B cell (primary cell): ENCODE measurements around the gene KCNT2. TPM values are rescaled to one million over a fixed set of nuclear protein-coding genes. Genes with fewer than 3 reads are reported as not detected.

Source experiments
- ATAC-seq: fragments of 200-7000 bp; cut with Tn5 transposase; one replicate; pipeline ENCODE4 v1.10.0; 2021; ENCODE audit warnings: low read depth, mild to moderate bottlenecking, moderate number of reproducible peaks, moderate library complexity
- CTCF ChIA-PET: fragments of 350-600 bp; sonication (Branson Sonifier 250); formaldehyde crosslinking; loops from one replicate; lab custom pipeline; 2021; ENCODE audit warnings: antibody characterized with exemption, inconsistent platforms; lab: Charles Lee
- POLR2A ChIA-PET: fragments of 350-600 bp; sonication (Branson Sonifier 250); formaldehyde crosslinking; loops from one replicate; lab custom pipeline; 2021; ENCODE audit warnings: antibody characterized with exemption; lab: Charles Lee
- DNase-seq: peaks from one replicate; pipeline ENCODE4 v3.0.0; 2013
- H2AFZ ChIP-seq: 2 replicates; pipeline ENCODE4 v1.6.1; 2012; ENCODE audit warnings: mild to moderate bottlenecking, low read depth, low read length; ENCODE audit not compliant: insufficient read depth, poor library complexity, severe bottlenecking
- H3K27ac ChIP-seq, 2 donors: 1 replicate in 1 of 2; 2 replicates in 1 of 2; pipeline ENCODE4 v1.5.1; 2012 to 2013; ENCODE audit warnings: low read length in 2 of 2, mild to moderate bottlenecking in 2 of 2, moderate library complexity in 1 of 2
- H3K27me3 ChIP-seq, 4 experiments: fragments of 200-600 bp in 1 of 4; sonication (generic) in 1 of 4; replicated peaks in 1 of 4; 1 replicate in 2 of 4; 2 replicates in 2 of 4; pipeline versions ENCODE4 v1.6.1 to v1.7.0; 2013 to 2016; ENCODE audit warnings: low read length in 3 of 4, mild to moderate bottlenecking in 2 of 4, mixed read lengths in 1 of 4, moderate library complexity in 1 of 4; ENCODE audit not compliant: insufficient read depth in 4 of 4, control insufficient read depth in 3 of 4; ENCODE audit errors: control extremely low read depth in 1 of 4
- H3K36me3 ChIP-seq, 2 experiments: replicated peaks in 1 of 2; 1 replicate in 1 of 2; 2 replicates in 1 of 2; pipeline versions ENCODE4 v1.6.1 to v1.7.1; 2013; ENCODE audit warnings: low read length in 1 of 2; ENCODE audit not compliant: insufficient read depth in 2 of 2, control insufficient read depth in 1 of 2; ENCODE audit errors: control extremely low read depth in 1 of 2, extremely low read depth in 1 of 2
- H3K4me1 ChIP-seq, 2 donors: fragments of 200-600 bp in 1 of 2; sonication (generic) in 1 of 2; 1 replicate in 1 of 2; 2 replicates in 1 of 2; pipeline versions ENCODE4 v1.5.1 to v1.6.1; 2013 to 2017; ENCODE audit warnings: low read length in 2 of 2; ENCODE audit not compliant: control insufficient read depth in 2 of 2, insufficient read depth in 2 of 2
- H3K4me2 ChIP-seq: replicated peaks from 2 replicates; pipeline ENCODE3; 2012; ENCODE audit warnings: mild to moderate bottlenecking, low read depth, low read length; ENCODE audit not compliant: poor library complexity, severe bottlenecking
- H3K4me3 ChIP-seq, 5 experiments: fragments of 200-600 bp in 1 of 5; sonication (generic) in 1 of 5; 1 replicate in 3 of 5; 2 replicates in 2 of 5; pipeline versions ENCODE4 v1.5.1 to v1.7.0; 2011 to 2016; ENCODE audit warnings: low read length in 4 of 5, mild to moderate bottlenecking in 4 of 5, low read depth in 2 of 5, control low read depth in 1 of 5, moderate library complexity in 1 of 5; ENCODE audit not compliant: insufficient read depth in 1 of 5; ENCODE audit errors: control extremely low read depth in 1 of 5, extremely low read depth in 1 of 5
- H3K79me2 ChIP-seq: fragments of 200-600 bp; sonication (generic); one replicate; pipeline ENCODE4 v1.6.0; 2016; ENCODE audit warnings: low read length; ENCODE audit not compliant: control insufficient read depth, insufficient read depth
- H3K9ac ChIP-seq: fragments of 200-600 bp; sonication (generic); 2 replicates; pipeline ENCODE4 v1.6.1; 2017; ENCODE audit warnings: mild to moderate bottlenecking, low read length, moderate library complexity
- H3K9me3 ChIP-seq, 3 donors: one replicate each; pipeline versions ENCODE4 v1.6.1 to v1.7.1; 2013; ENCODE audit warnings: low read length in 2 of 3; ENCODE audit not compliant: control insufficient read depth in 2 of 3, insufficient read depth in 1 of 3; ENCODE audit errors: control extremely low read depth in 1 of 3
- H4K20me1 ChIP-seq: 2 replicates; pipeline ENCODE4 v1.6.0; 2012; ENCODE audit warnings: mild to moderate bottlenecking, low read length; ENCODE audit not compliant: insufficient read depth, control insufficient read depth, poor library complexity, severe bottlenecking
- H3K27ac Mint-ChIP-seq: one replicate; pipeline ENCODE4 v1.8.0; 2021; ENCODE audit warnings: mixed read lengths
- H3K27me3 Mint-ChIP-seq: one replicate; pipeline ENCODE4 v1.8.0; 2021; ENCODE audit warnings: mixed read lengths
- H3K4me1 Mint-ChIP-seq: one replicate; pipeline ENCODE4 v1.8.0; 2021; ENCODE audit warnings: mixed read lengths
- H3K4me3 Mint-ChIP-seq: one replicate; pipeline ENCODE4 v1.8.0; 2021; ENCODE audit warnings: mixed read lengths
- H3K9me3 Mint-ChIP-seq: one replicate; pipeline ENCODE4 v1.8.0; 2022; ENCODE audit warnings: mixed read lengths; ENCODE audit not compliant: insufficient read depth
- EZH2 ChIP-seq: IDR thresholded peaks from 2 replicates; pipeline ENCODE4 v1.6.1; 2012; ENCODE audit warnings: borderline replicate concordance, low read depth, mild to moderate bottlenecking, moderate library complexity, low read length; ENCODE audit not compliant: insufficient read depth, poor library complexity, severe bottlenecking
- WGBS: methylation state at CpG from one replicate; pipeline ENCODE4 v1.1.5; 2013; ENCODE audit warnings: missing lambda C conversion rate; ENCODE audit not compliant: insufficient coverage; 5-methylcytosine and 5-hydroxymethylcytosine counted together
- intact Hi-C: fragments of 100-400 bp; cut with micrococcal nuclease; formaldehyde crosslinking; loops from one replicate; pipeline ENCODE4 v1.10.0; 2022
- polyA plus RNA-seq: library from polyadenylated mRNA; depleted of rRNA; stranded (reverse); fragments of >200 nt; gene quantifications from 2 replicates; pipeline ENCODE4 v1.2.3, GENCODE V29; 2012
- total RNA-seq, 2 donors: library from RNA; stranded (reverse); fragments of 120-200 nt in 1 of 2; gene quantifications; 1 replicate in 1 of 2; 2 replicates in 1 of 2; pipeline versions ENCODE4 v1.2.3 to v1.2.4, GENCODE V29; 2013 to 2022
- TF ChIP-seq, protein P1 (sequence below): fragments of 200-600 bp; IDR thresholded peaks from one replicate; pipeline ENCODE4 v1.8.0; 2022; ENCODE audit warnings: antibody characterized with exemption, mild to moderate bottlenecking

Gene KCNT2
- total and polyA plus RNA-seq, 2 donors (not counting 1 experiment from before 2014, with no cell fraction given), result not detected

DNA sequence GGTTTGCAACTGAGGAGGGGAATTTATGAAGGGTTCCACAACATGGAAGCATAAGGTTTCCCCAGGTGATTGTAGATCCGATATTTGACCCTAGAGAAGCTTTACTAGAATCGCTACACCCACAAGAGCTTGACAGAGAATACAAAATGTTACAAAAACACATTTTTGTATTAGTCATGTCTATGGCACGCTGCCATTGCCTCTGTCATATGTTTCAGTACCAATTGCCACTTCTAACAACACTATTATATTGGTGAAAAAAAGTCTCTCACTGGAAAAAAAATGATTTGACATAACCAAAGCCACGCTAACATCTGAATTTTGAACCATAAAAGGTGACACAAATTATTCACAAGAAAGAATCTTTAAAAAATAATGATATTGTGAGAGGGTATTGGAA lies 214.5 kb downstream of the KCNT2 start:
- WGBS, result 100% methylated on average over 1 of the region's 4 CpGs
- ChIA-PET POLR2A (no interaction called here), CTCF (no interaction called here)
- no peak for DNase-seq
- H3K9ac ChIP-seq, result no peak overlapping the region
- Mint-ChIP-seq H3K27ac (no peak overlapping the region), H3K4me1 (no peaks in the 10 kb centered on the region), H3K27me3 (no peaks in the 10 kb centered on the region), H3K9me3 (no peaks in the 10 kb centered on the region), H3K4me3 (no peak overlapping the region)
- no peak overlapping the region for H3K27ac ChIP-seq
- no peaks in the 10 kb centered on the region for H4K20me1 ChIP-seq
- H3K9me3 ChIP-seq, result no peaks in the 10 kb centered on the region
- H2AFZ ChIP-seq, result no peak overlapping the region
- no peak for TF ChIP-seq EZH2
- TF ChIP-seq, protein P1, sequence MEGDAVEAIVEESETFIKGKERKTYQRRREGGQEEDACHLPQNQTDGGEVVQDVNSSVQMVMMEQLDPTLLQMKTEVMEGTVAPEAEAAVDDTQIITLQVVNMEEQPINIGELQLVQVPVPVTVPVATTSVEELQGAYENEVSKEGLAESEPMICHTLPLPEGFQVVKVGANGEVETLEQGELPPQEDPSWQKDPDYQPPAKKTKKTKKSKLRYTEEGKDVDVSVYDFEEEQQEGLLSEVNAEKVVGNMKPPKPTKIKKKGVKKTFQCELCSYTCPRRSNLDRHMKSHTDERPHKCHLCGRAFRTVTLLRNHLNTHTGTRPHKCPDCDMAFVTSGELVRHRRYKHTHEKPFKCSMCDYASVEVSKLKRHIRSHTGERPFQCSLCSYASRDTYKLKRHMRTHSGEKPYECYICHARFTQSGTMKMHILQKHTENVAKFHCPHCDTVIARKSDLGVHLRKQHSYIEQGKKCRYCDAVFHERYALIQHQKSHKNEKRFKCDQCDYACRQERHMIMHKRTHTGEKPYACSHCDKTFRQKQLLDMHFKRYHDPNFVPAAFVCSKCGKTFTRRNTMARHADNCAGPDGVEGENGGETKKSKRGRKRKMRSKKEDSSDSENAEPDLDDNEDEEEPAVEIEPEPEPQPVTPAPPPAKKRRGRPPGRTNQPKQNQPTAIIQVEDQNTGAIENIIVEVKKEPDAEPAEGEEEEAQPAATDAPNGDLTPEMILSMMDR, result no peak
- H3K4me3 ChIP-seq, result no peak overlapping the region
- no peak for ATAC-seq
- H3K4me1 ChIP-seq, result no peaks in the 10 kb centered on the region
- intact Hi-C loops, result no loop called here
- H3K36me3 ChIP-seq, result no peaks in the 10 kb centered on the region
- no peaks in the 10 kb centered on the region for H3K27me3 ChIP-seq
- H3K4me2 ChIP-seq, result no peak overlapping the region
- H3K79me2 ChIP-seq, result no peaks in the 10 kb centered on the region

DNA sequence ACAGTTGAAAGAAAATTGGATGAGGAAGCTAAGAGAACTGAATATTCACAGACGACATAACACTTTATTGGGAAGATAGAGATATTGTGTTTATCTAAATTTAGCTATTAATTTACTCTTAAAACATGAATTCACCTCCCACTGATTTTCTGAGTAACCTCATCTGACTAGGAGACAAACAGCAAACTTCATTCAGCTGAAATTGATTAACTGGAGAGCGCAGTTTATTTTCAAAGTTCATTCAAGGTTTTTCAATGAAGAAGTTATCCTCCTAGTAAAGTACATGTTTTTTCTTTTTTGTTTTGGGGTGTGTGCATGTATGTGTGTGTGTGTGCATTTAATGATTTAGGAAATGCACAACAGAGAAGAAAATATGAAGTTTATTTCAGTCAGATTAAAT lies 215.0 kb downstream of the KCNT2 start:
- no peaks in the 10 kb centered on the region for H4K20me1 ChIP-seq
- no peaks in the 10 kb centered on the region for H3K27me3 Mint-ChIP-seq
- TF ChIP-seq EZH2, result no peak
- TF ChIP-seq, protein P1, result no peak
- no peaks in the 10 kb centered on the region for H3K79me2 ChIP-seq
- WGBS, result no CpG with 5 or more reads among the region's 2 CpGs
- ChIA-PET CTCF (no interaction called here), POLR2A (no interaction called here)
- no peak overlapping the region for H3K9ac ChIP-seq
- H3K9me3 Mint-ChIP-seq, result no peaks in the 10 kb centered on the region
- no peak overlapping the region for H3K4me2 ChIP-seq
- H3K36me3 ChIP-seq, result no peaks in the 10 kb centered on the region
- H3K4me1 Mint-ChIP-seq, result no peaks in the 10 kb centered on the region
- no peak overlapping the region for H2AFZ ChIP-seq
- DNase-seq (no peak), ATAC-seq (no peak)
- no peak overlapping the region for H3K4me3 Mint-ChIP-seq
- H3K4me3 ChIP-seq, result no peak overlapping the region
- no peaks in the 10 kb centered on the region for H3K27me3 ChIP-seq
- H3K27ac ChIP-seq, result no peak overlapping the region
- no peaks in the 10 kb centered on the region for H3K4me1 ChIP-seq
- H3K9me3 ChIP-seq, result no peaks in the 10 kb centered on the region
- intact Hi-C loops, result no loop called here
- H3K27ac Mint-ChIP-seq, result no peak overlapping the region
